Neural progenitor cell (in vitro differentiated cells): ENCODE measurements around the gene NHP2. TPM values are rescaled to one million over a fixed set of nuclear protein-coding genes. Genes with fewer than 3 reads are reported as not detected.

Experiments
- DNase-seq: peaks from one replicate; pipeline ENCODE4 v3.0.0-alpha.2; 2016; ENCODE audit warnings: low spot score
- H2AFZ ChIP-seq: fragments of 200-600 bp; sonication (generic); replicated peaks from 2 replicates; pipeline ENCODE4 v1.6.1; 2016; ENCODE audit warnings: antibody characterized with exemption
- H3F3A ChIP-seq: fragments of 200-600 bp; sonication (generic); 2 replicates; pipeline ENCODE4 v1.6.1; 2016; ENCODE audit warnings: antibody characterized with exemption, low read depth
- H3K27ac ChIP-seq: fragments of 200-600 bp; sonication (generic); 2 replicates; pipeline ENCODE4 v1.5.1; 2016; ENCODE audit warnings: mild to moderate bottlenecking
- H3K27me3 ChIP-seq: fragments of 200-600 bp; sonication (generic); 2 replicates; pipeline ENCODE4 v1.6.1; 2016; ENCODE audit warnings: mild to moderate bottlenecking, moderate library complexity
- H3K36me3 ChIP-seq: fragments of 200-600 bp; sonication (generic); 2 replicates; pipeline ENCODE4 v1.5.1; 2016
- H3K4me1 ChIP-seq: fragments of 200-600 bp; sonication (generic); 2 replicates; pipeline ENCODE4 v1.6.1; 2016; ENCODE audit warnings: mixed run types
- H3K4me2 ChIP-seq: fragments of 200-600 bp; sonication (generic); 2 replicates; pipeline ENCODE4 v1.6.1; 2016
- H3K4me3 ChIP-seq: fragments of 200-600 bp; sonication (generic); 2 replicates; pipeline ENCODE4 v1.5.1; 2016
- H3K79me2 ChIP-seq: fragments of 200-600 bp; sonication (generic); 2 replicates; pipeline ENCODE4 v1.6.1; 2016; ENCODE audit warnings: low read depth
- H3K9ac ChIP-seq: fragments of 200-600 bp; sonication (generic); 2 replicates; pipeline ENCODE4 v1.6.1; 2016
- H3K9me3 ChIP-seq: fragments of 200-600 bp; sonication (generic); 2 replicates; pipeline ENCODE4 v1.5.1; 2016; ENCODE audit warnings: low read depth
- H4K20me1 ChIP-seq: fragments of 200-600 bp; sonication (generic); 2 replicates; pipeline ENCODE4 v1.6.1; 2016; ENCODE audit warnings: low read depth
- H3K27ac Mint-ChIP-seq: 3 replicates; pipeline ENCODE4 v1.8.0; 2021; ENCODE audit warnings: mixed read lengths
- H3K27me3 Mint-ChIP-seq: 2 replicates; pipeline ENCODE4 v1.8.0; 2022; ENCODE audit warnings: low read depth, mild to moderate bottlenecking, inconsistent platforms, moderate library complexity, mixed read lengths; ENCODE audit not compliant: insufficient read depth
- H3K36me3 Mint-ChIP-seq: 3 replicates; pipeline ENCODE4 v1.8.0; 2021; ENCODE audit warnings: mixed read lengths
- H3K4me1 Mint-ChIP-seq: 3 replicates; pipeline ENCODE4 v1.8.0; 2021; ENCODE audit warnings: mixed read lengths
- H3K4me3 Mint-ChIP-seq: 3 replicates; pipeline ENCODE4 v1.8.0; 2021; ENCODE audit warnings: mild to moderate bottlenecking, moderate library complexity, mixed read lengths
- H3K9me3 Mint-ChIP-seq: 3 replicates; pipeline ENCODE4 v1.8.0; 2020; ENCODE audit warnings: mixed read lengths
- CTCF ChIP-seq: fragments of 200-600 bp; sonication (generic); IDR thresholded peaks from 2 replicates; pipeline ENCODE4 v1.5.1; 2017; ENCODE audit warnings: antibody characterized with exemption, mild to moderate bottlenecking
- EZH2 ChIP-seq: fragments of 200-600 bp; sonication (generic); IDR thresholded peaks from 2 replicates; pipeline ENCODE4 v1.6.1; 2017; ENCODE audit warnings: antibody characterized with exemption, mild to moderate bottlenecking, moderate library complexity
- EZH2phosphoT487 ChIP-seq: fragments of 200-600 bp; sonication (generic); IDR thresholded peaks from 2 replicates; pipeline ENCODE4 v1.6.1; 2017; ENCODE audit warnings: antibody characterized with exemption
- total RNA-seq: library from RNA; depleted of rRNA; stranded (reverse); fragments of >200 nt; gene quantifications from 2 replicates; pipeline ENCODE4 v1.2.3, GENCODE V29; 2015; ENCODE audit warnings: low replicate concordance

The NHP2 gene
- total RNA-seq, 1 donor from 2014 or later, result 357 TPM

DNA sequence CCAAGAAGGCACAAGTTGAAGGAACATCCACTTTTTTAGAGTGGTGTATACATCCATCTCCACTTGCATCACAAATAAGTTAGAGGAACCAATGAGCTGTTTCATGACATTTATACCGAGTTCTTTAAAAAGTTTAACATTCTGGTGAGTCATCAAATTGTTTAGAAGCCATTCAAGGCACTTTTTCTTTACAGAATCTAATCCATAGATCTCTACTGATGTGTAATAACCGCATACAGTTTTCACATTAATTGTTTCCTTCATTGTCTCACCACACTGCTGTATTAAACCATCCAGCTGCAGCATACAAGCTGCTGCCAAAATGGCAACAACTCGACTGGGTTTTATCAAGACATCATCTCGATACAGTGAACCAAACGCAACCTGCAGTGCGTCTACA is 32.7 kb upstream of the NHP2 start:
- no peak overlapping the region for H3K27ac Mint-ChIP-seq
- H3K4me1 Mint-ChIP-seq, result peaks cover 2% of the 10 kb centered on the region
- no peaks in the 10 kb centered on the region for H3K36me3 Mint-ChIP-seq
- no peak overlapping the region for H3K4me3 ChIP-seq
- H3F3A ChIP-seq, result no peaks in the 10 kb centered on the region
- H3K27me3 ChIP-seq, result no peaks in the 10 kb centered on the region
- H3K27me3 Mint-ChIP-seq, result peaks cover 7% of the 10 kb centered on the region
- no peak overlapping the region for H3K4me2 ChIP-seq
- H3K9me3 ChIP-seq, result no peaks in the 10 kb centered on the region
- no peak overlapping the region for H2AFZ ChIP-seq
- no peaks in the 10 kb centered on the region for H3K4me1 ChIP-seq
- no peaks in the 10 kb centered on the region for H4K20me1 ChIP-seq
- H3K27ac ChIP-seq, result no peak overlapping the region
- no peaks in the 10 kb centered on the region for H3K36me3 ChIP-seq
- H3K4me3 Mint-ChIP-seq, result no peak overlapping the region
- H3K9me3 Mint-ChIP-seq, result no peaks in the 10 kb centered on the region
- DNase-seq, result no peak
- H3K9ac ChIP-seq, result no peak overlapping the region
- TF ChIP-seq EZH2, result no peak
- TF ChIP-seq EZH2phosphoT487, result no peak
- no peak for TF ChIP-seq CTCF
- H3K79me2 ChIP-seq, result no peaks in the 10 kb centered on the region

DNA sequence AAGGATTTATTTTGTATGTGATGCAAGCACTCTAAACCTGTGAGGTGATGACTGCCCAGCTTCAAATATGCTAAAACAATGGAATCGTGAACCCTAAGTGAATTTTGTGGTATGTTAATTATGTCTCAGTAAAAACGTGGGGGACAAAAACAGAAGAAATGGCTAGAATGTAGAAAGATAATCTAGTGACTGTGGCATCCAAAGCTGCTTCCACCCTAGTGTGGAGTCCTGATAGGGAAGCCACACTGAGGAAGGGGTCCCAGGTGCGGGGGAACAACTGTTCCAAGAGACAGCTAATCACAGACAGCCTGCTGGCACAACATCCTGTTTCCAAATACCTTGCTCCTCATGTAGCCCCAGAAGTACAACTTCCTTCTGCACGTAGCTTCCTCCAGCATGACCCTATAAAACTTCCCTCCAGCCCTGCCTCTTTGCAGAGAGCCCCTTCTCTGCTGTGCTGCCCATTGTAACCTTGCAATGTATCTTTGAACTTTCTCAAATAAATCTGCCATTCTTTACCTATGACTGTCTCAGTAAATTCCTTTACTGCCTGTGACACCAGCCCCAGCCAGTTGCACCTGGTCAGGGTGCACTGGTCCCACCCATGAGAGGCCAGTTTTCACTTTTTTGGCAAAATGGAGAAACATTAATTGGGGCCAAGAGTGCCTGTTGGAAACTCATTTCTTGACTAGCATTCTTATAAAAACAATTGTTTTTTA is 28.6 kb upstream of the NHP2 start:
- Histone ChIP-seq H3K4me2 (no peak overlapping the region), H3K9ac (no peak overlapping the region), H3K4me1 (peaks cover 11% of the 10 kb centered on the region), H3K27me3 (no peaks in the 10 kb centered on the region), H2AFZ (no peak overlapping the region), H4K20me1 (no peaks in the 10 kb centered on the region), H3K9me3 (no peaks in the 10 kb centered on the region), H3K36me3 (no peaks in the 10 kb centered on the region), H3K27ac (no peak overlapping the region), H3F3A (peaks cover 13% of the 10 kb centered on the region), H3K4me3 (no peak overlapping the region), H3K79me2 (no peaks in the 10 kb centered on the region)
- DNase-seq, result no peak
- Mint-ChIP-seq H3K9me3 (peaks cover 6% of the 10 kb centered on the region), H3K36me3 (no peaks in the 10 kb centered on the region), H3K27me3 (peaks cover 14% of the 10 kb centered on the region), H3K4me3 (no peak overlapping the region), H3K27ac (no peak overlapping the region), H3K4me1 (peaks cover 4% of the 10 kb centered on the region)
- TF ChIP-seq EZH2 (no peak), EZH2phosphoT487 (no peak), CTCF (no peak)

DNA sequence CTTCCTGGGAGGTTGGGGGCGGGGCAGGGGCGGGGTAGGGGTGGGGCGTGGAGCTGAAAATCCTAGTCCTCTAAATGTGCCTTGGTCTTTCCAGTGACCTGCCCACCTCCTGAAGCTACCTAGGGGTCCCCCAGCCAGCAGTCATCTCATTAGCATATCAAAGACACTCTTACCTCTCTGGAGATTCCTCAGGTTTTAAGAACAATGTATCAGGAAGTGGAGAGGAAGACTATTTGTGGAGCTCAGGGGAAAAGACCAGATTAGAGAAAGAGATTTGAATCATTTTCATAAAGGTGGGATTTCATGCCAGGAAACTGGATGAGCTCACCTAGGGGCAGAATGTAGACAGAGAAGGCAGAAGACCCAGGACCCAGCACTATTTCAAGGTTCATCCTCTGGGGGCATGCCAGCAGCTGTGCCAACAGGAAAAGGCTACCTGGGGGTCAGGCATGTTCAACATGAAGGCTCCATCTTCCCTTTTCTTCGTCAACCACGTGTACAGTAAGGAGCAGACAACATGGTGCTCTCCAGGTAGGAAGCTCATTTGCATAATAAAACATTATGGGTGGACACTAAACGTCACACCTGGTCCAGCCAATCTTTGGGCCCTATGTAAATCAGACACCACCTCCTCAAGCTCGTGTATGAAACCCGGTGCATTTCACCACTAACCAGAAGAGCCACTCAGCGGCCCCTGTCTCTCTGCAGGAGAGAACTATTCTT is 26.6 kb upstream of the NHP2 start:
- TF ChIP-seq EZH2 (no peak), CTCF (no peak), EZH2phosphoT487 (no peak)
- H3K4me3 ChIP-seq, result no peak overlapping the region
- no peak overlapping the region for H2AFZ ChIP-seq
- no peak overlapping the region for H3K27ac ChIP-seq
- H3F3A ChIP-seq, result peaks cover 13% of the 10 kb centered on the region
- peaks cover 14% of the 10 kb centered on the region for H3K27me3 Mint-ChIP-seq
- peak overlapping the region; percentile 8 for H3K4me2 ChIP-seq
- no peaks in the 10 kb centered on the region for H3K9me3 ChIP-seq
- no peaks in the 10 kb centered on the region for H3K27me3 ChIP-seq
- H3K36me3 ChIP-seq, result no peaks in the 10 kb centered on the region
- H3K4me1 Mint-ChIP-seq, result peaks cover 4% of the 10 kb centered on the region
- peaks cover 6% of the 10 kb centered on the region for H3K9me3 Mint-ChIP-seq
- no peaks in the 10 kb centered on the region for H4K20me1 ChIP-seq
- H3K4me1 ChIP-seq, result peaks cover 11% of the 10 kb centered on the region
- peak overlapping the region; percentile 24 for H3K4me3 Mint-ChIP-seq
- no peak overlapping the region for H3K27ac Mint-ChIP-seq
- no peaks in the 10 kb centered on the region for H3K36me3 Mint-ChIP-seq
- no peak overlapping the region for H3K9ac ChIP-seq
- peak; percentile 35 for DNase-seq
- H3K79me2 ChIP-seq, result no peaks in the 10 kb centered on the region
